ENCODE measurements around the gene PHF21A.

DNA sequence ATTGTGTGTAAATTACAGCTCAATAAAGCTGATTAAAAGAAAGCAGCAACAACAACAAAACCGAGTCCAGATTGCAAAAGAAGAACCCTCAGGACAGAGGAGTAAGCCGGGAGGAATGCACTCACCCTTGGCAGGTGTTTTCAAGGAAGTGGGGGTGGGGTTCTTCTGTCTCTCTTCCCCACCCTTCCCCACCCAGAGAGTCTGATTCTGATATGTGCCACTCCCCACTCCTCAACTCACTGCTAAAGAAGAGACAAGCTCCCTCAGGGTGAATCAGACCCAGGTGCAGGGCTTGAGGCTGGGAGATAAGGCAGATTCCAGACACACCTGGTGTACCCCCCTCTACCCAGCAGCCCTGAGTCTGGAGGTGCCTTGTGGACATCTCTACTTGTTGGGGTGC, 38.4 kb upstream of the PHF21A start:
- TF ChIP-seq, protein P1, sequence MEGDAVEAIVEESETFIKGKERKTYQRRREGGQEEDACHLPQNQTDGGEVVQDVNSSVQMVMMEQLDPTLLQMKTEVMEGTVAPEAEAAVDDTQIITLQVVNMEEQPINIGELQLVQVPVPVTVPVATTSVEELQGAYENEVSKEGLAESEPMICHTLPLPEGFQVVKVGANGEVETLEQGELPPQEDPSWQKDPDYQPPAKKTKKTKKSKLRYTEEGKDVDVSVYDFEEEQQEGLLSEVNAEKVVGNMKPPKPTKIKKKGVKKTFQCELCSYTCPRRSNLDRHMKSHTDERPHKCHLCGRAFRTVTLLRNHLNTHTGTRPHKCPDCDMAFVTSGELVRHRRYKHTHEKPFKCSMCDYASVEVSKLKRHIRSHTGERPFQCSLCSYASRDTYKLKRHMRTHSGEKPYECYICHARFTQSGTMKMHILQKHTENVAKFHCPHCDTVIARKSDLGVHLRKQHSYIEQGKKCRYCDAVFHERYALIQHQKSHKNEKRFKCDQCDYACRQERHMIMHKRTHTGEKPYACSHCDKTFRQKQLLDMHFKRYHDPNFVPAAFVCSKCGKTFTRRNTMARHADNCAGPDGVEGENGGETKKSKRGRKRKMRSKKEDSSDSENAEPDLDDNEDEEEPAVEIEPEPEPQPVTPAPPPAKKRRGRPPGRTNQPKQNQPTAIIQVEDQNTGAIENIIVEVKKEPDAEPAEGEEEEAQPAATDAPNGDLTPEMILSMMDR (IDR thresholded peaks at IDR 0.05; ENCODE audit: poor library complexity), result no peak
- TF ChIP-seq EZH2 (IDR thresholded peaks at IDR 0.05; ENCODE audit: borderline replicate concordance), result no peak
